Right lobe of liver (tissue), 6 donors: ENCODE data around the gene CDKL5. TPM values are rescaled to one million over a fixed set of nuclear protein-coding genes. Genes with fewer than 3 reads are reported as not detected.

Experiments
- ATAC-seq, 4 donors: fragments of 200-7000 bp; cut with Tn5 transposase; one replicate each; pipeline ENCODE4 v1.9.1; 2020; ENCODE audit warnings: mild to moderate bottlenecking in 4 of 4, moderate library complexity in 4 of 4
- DNase-seq, 3 donors: peaks; one replicate each; pipeline ENCODE4 v3.0.0-alpha.2; 2020
- H3K27ac ChIP-seq, 3 donors: fragments of 200-600 bp; one replicate each; pipeline ENCODE4 v1.8.0; 2022
- H3K27me3 ChIP-seq, 2 donors: fragments of 200-600 bp; one replicate each; pipeline ENCODE4 v1.8.0; 2022
- H3K36me3 ChIP-seq, 4 donors: fragments of 200-600 bp; sonication (generic) in 1 of 4; one replicate each; pipeline versions ENCODE4 v1.5.1 to v1.8.0; 2017 to 2022; ENCODE audit warnings: control low read depth in 1 of 4
- H3K4me1 ChIP-seq, 4 donors: fragments of 200-600 bp; sonication (generic) in 1 of 4; one replicate each; pipeline versions ENCODE4 v1.5.1 to v1.8.0; 2017 to 2022; ENCODE audit warnings: control low read depth in 1 of 4
- H3K4me3 ChIP-seq, 3 donors: fragments of 200-600 bp; one replicate each; pipeline ENCODE4 v1.8.0; 2022
- H3K9me3 ChIP-seq, 4 donors: fragments of 200-600 bp; sonication (generic) in 1 of 4; one replicate each; pipeline versions ENCODE4 v1.5.1 to v1.8.0; 2017 to 2022; ENCODE audit warnings: control low read depth in 1 of 4
- POLR2A ChIP-seq: fragments of 450-650 bp; IDR thresholded peaks from one replicate; pipeline ENCODE4 v1.6.1; 2017; ENCODE audit warnings: antibody characterized with exemption, mild to moderate bottlenecking
- WGBS: methylation state at CpG from one replicate; pipeline ENCODE4 v1.1.6; 2018; ENCODE audit warnings: low coverage, low lambda C conversion rate; ENCODE audit not compliant: insufficient coverage; ENCODE audit errors: missing lambda C conversion rate; 5-methylcytosine and 5-hydroxymethylcytosine counted together
- intact Hi-C, 2 donors: fragments of 100-400 bp; cut with DNase I; formaldehyde crosslinking; loops; one replicate each; pipeline versions ENCODE4 v1.11.2 to v1.14.1; 2022
- total RNA-seq, 6 experiments: library from RNA; depleted of rRNA in 2 of 6; stranded (reverse); fragments of >200 nt in 2 of 6; fragmentation: NEBNext Ultra II Directional in 3 of 6; extraction: Animal tissue kit (Norgen Biotek cat#: 25700) in 3 of 6; gene quantifications; one replicate each; pipeline versions ENCODE4 v1.1.0 to v1.2.4, GENCODE V29; 2016 to 2023
- TF ChIP-seq, protein P1 (sequence below), 4 donors: fragments of 200-600 bp in 3 of 4; fragments of 450-650 bp in 1 of 4; IDR thresholded peaks; one replicate each; pipeline versions ENCODE4 v1.5.1 to v1.8.0; 2016 to 2022; ENCODE audit warnings: antibody characterized with exemption in 4 of 4, mild to moderate bottlenecking in 2 of 4
- donor health status: DM: no; HTN: yes; CAD: no.
- donor health status: DM: no; HTN: no; CAD: no.
- donor health status: DM: no; HTN: no; CAD: no.
- donor health status: DM: no; HTN: yes; CAD: no.
- donor health status: DM: no; HTN: yes; CAD: no.

Gene CDKL5
- total RNA-seq, 6 experiments from 2014 or later, result 1.7 to 3.1 (median 2.4) TPM

DNA sequence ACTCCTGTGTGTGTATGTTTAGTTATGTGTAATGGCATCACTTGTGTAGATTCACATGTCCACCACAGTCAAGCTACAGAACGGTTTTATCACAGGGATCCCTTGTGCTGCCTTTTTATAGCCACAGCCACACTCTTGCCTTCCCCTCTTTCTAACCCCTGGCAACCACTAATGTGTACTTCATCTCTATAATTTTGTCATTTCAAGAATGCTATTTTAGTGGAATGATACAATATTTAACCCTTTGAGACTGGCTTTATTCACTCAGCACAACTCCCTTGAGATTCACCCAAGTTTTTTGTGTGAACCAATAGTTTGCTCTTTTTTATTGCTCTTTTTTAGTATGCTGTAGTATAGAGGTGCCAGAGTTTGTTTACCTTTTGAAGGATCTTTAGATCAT lies 112.1 kb downstream of the CDKL5 start:
- no peak for ATAC-seq
- H3K4me3 ChIP-seq, result no peak overlapping the region
- no peaks in the 10 kb centered on the region for H3K9me3 ChIP-seq
- no peaks in the 10 kb centered on the region for H3K36me3 ChIP-seq
- no peak for TF ChIP-seq POLR2A
- TF ChIP-seq, protein P1, sequence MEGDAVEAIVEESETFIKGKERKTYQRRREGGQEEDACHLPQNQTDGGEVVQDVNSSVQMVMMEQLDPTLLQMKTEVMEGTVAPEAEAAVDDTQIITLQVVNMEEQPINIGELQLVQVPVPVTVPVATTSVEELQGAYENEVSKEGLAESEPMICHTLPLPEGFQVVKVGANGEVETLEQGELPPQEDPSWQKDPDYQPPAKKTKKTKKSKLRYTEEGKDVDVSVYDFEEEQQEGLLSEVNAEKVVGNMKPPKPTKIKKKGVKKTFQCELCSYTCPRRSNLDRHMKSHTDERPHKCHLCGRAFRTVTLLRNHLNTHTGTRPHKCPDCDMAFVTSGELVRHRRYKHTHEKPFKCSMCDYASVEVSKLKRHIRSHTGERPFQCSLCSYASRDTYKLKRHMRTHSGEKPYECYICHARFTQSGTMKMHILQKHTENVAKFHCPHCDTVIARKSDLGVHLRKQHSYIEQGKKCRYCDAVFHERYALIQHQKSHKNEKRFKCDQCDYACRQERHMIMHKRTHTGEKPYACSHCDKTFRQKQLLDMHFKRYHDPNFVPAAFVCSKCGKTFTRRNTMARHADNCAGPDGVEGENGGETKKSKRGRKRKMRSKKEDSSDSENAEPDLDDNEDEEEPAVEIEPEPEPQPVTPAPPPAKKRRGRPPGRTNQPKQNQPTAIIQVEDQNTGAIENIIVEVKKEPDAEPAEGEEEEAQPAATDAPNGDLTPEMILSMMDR (IDR thresholded peaks at IDR 0.05), result no peak
- intact Hi-C loops, result no loop called here
- no peak for DNase-seq
- H3K4me1 ChIP-seq, result no peaks in the 10 kb centered on the region
- 33% methylated on average over 1 of the region's 1 CpG for WGBS
- no peak overlapping the region for H3K27ac ChIP-seq
- no peaks in the 10 kb centered on the region for H3K27me3 ChIP-seq

DNA sequence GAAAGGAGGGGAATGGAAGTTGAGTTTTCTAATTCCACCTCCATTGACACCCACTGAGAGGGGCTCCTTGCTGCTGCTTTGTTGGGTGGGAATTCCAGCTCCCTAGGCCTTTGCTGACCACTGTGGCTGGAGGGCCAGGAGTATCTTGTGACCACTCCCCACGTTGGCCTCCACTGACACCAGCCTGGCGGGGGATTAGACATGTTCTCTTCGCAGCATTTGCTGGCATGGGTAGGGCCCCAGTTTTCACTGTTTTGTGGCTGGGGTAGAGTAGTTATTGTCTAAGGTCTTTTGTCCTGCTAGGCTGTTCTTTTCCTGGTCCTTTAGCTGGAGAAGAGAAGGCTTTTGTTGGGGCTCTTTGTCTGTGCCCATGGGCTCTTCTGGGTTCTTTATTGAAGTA lies 116.7 kb downstream of the CDKL5 start:
- no peak overlapping the region for H3K4me3 ChIP-seq
- H3K36me3 ChIP-seq, result no peaks in the 10 kb centered on the region
- 13% methylated on average over 1 of the region's 3 CpGs for WGBS
- TF ChIP-seq, protein P1 (IDR thresholded peaks at IDR 0.05), result no peak
- no peaks in the 10 kb centered on the region for H3K27me3 ChIP-seq
- H3K4me1 ChIP-seq, result no peaks in the 10 kb centered on the region
- no peak for DNase-seq
- H3K9me3 ChIP-seq, result no peaks in the 10 kb centered on the region
- ATAC-seq, result no peak
- intact Hi-C loops, result no loop called here
- H3K27ac ChIP-seq, result no peak overlapping the region

DNA sequence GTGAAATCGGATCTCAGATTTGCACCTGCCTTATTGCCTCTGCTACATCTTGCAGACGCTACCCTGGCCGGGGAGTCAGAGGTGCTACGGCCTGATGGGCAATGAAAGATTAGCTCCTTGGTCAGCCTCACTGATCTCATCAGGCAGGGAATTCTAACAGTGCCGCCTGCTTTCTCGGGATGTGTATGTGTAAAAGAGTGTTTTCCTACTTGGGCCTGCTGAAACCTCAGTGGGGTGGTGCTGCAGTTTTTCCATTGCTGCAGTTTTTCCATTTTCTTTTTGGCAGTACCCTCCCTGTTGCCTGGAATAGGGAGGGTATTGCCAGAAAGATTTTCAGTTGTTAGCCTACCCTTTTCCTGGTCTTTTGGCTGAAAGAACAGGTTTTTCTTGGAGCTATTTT lies 117.5 kb downstream of the CDKL5 start:
- H3K9me3 ChIP-seq, result no peaks in the 10 kb centered on the region
- H3K36me3 ChIP-seq, result no peaks in the 10 kb centered on the region
- no peaks in the 10 kb centered on the region for H3K4me1 ChIP-seq
- intact Hi-C loops, result no loop called here
- no peak overlapping the region for H3K4me3 ChIP-seq
- H3K27me3 ChIP-seq, result no peaks in the 10 kb centered on the region
- TF ChIP-seq, protein P1 (IDR thresholded peaks at IDR 0.05), result no peak
- TF ChIP-seq POLR2A, result no peak
- WGBS, result 40% methylated on average over 1 of the region's 6 CpGs
- ATAC-seq (no peak), DNase-seq (no peak)
- no peak overlapping the region for H3K27ac ChIP-seq

DNA sequence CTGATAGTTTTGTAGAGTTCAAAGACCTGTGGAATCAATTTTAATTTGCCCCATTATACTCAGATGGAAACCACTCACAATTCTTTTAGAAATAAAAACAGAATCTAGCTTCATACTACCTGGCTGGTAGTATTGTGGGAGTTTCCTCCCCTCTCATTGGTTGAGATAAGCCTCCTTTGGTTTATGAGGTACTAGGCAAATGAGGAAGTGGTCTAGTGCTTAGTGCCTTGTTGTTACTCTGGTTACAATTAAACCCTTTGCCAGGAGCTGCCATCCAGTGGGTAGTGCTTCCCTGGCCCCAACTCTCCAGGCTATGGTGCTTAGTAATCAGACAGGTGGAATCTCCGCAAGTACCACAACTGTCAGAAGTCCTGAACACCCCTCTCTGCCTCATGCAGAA lies 118.3 kb downstream of the CDKL5 start:
- intact Hi-C loops, result no loop called here
- Histone ChIP-seq H3K27ac (no peak overlapping the region), H3K4me3 (no peak overlapping the region), H3K36me3 (no peaks in the 10 kb centered on the region), H3K4me1 (no peaks in the 10 kb centered on the region), H3K27me3 (no peaks in the 10 kb centered on the region), H3K9me3 (no peaks in the 10 kb centered on the region)
- no peak for ATAC-seq
- no CpG with 5 or more reads among the region's 1 CpG for WGBS
- TF ChIP-seq POLR2A, result no peak
- TF ChIP-seq, protein P1 (IDR thresholded peaks at IDR 0.05), result no peak
- DNase-seq, result no peak

DNA sequence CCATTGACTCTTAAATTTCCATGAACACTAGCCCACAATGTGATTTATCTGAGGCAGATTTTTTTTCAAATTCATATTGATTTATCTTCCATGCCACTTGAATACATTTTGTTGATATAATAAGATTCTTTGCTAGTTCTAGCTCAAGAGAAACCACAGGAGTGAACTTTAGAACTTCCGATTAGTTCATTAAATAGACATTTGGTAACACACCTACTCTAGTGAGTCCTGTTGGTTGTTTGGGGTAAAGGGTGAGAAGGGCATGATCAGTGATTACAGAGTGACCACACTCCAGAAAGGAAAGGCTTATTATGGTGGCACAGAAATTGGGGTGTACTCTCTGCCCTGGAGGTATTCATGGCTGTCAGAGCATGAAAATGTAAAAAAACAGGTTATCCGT lies 120.4 kb downstream of the CDKL5 start:
- no peak for TF ChIP-seq POLR2A
- TF ChIP-seq, protein P1 (IDR thresholded peaks at IDR 0.05), result no peak
- Histone ChIP-seq H3K9me3 (no peaks in the 10 kb centered on the region), H3K27me3 (no peaks in the 10 kb centered on the region), H3K4me1 (no peaks in the 10 kb centered on the region), H3K36me3 (no peaks in the 10 kb centered on the region), H3K27ac (peak overlapping the region in 1 of 3 donors; percentile 1), H3K4me3 (no peak overlapping the region)
- WGBS, result 29% methylated on average over 2 of the region's 2 CpGs
- no peak for DNase-seq
- intact Hi-C loops, result no loop called here
- ATAC-seq, result peak; percentile 83 to 94 (median 85)
